ENCODE measurements around the gene EPAS1.

EPAS1 gene

GRCh38 chr2:46342566-46343315 lies 45.5 kb downstream of the EPAS1 start:
- TF ChIP-seq SUZ12 (IDR thresholded peaks at IDR 0.05; ENCODE audit: extremely low read depth, insufficient read depth, insufficient read length): no peak
- no peak for TF ChIP-seq YY1 (IDR thresholded peaks at IDR 0.05; ENCODE audit: insufficient read depth, insufficient read length)
- TF ChIP-seq ZNF274 (IDR thresholded peaks at IDR 0.05; ENCODE audit: low read depth, low read length): no peak
- Histone ChIP-seq H3K4me3 (ENCODE audit: insufficient read length, low read depth) (no peak overlapping the region), H3K9ac (ENCODE audit: insufficient read length, low read depth) (no peak overlapping the region), H3K27me3 (ENCODE audit: insufficient read depth, insufficient read length) (no peaks in the 10 kb centered on the region), H3K36me3 (ENCODE audit: insufficient read depth, insufficient read length, low read length) (no peaks in the 10 kb centered on the region), H3K9me3 (ENCODE audit: insufficient read depth, low read length) (no peaks in the 10 kb centered on the region), H3K4me1 (ENCODE audit: insufficient read depth, insufficient read length) (no peaks in the 10 kb centered on the region)
- DNase-seq (ENCODE audit: low read depth, low spot score): no peak

DNA sequence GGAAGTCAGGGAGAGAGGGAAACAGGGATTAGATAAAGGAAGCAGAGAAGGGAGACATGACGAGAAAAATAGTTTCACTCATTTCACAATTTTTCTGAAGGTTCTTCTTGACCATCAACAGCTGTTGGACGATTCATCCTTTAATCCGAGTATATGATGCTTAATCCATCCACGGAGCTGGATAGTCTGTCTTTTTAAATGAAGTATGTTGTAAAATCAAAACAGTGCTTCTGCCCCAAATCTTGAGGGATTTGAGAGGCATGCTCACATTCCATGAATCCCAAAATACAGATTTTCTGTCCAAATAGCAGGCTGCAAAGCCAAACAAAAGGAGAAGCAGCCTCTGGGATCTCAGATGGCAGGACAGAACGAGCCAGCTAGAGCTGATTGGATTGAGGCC lies 47.5 kb downstream of the EPAS1 start:
- H3K9me3 ChIP-seq (ENCODE audit: insufficient read depth, low read length): no peaks in the 10 kb centered on the region
- TF ChIP-seq YY1 (IDR thresholded peaks at IDR 0.05; ENCODE audit: insufficient read depth, insufficient read length): no peak
- no peak overlapping the region for H3K9ac ChIP-seq (ENCODE audit: insufficient read length, low read depth)
- no peaks in the 10 kb centered on the region for H3K36me3 ChIP-seq (ENCODE audit: insufficient read depth, insufficient read length, low read length)
- DNase-seq (ENCODE audit: low read depth, low spot score): no peak
- no peak overlapping the region for H3K4me3 ChIP-seq (ENCODE audit: insufficient read length, low read depth)
- H3K27me3 ChIP-seq (ENCODE audit: insufficient read depth, insufficient read length): no peaks in the 10 kb centered on the region
- H3K4me1 ChIP-seq (ENCODE audit: insufficient read depth, insufficient read length): no peaks in the 10 kb centered on the region

- Histone ChIP-seq H3K9ac (ENCODE audit: insufficient read length, low read depth) (no peak overlapping the region), H3K4me1 (ENCODE audit: insufficient read depth, insufficient read length) (no peaks in the 10 kb centered on the region), H3K9me3 (ENCODE audit: insufficient read depth, low read length) (no peaks in the 10 kb centered on the region), H3K4me3 (ENCODE audit: insufficient read length, low read depth) (no peak overlapping the region), H3K36me3 (ENCODE audit: insufficient read depth, insufficient read length, low read length) (no peaks in the 10 kb centered on the region), H3K27me3 (ENCODE audit: insufficient read depth, insufficient read length) (no peaks in the 10 kb centered on the region)
- TF ChIP-seq SUZ12 (IDR thresholded peaks at IDR 0.05; ENCODE audit: extremely low read depth, insufficient read depth, insufficient read length) (no peak), YY1 (IDR thresholded peaks at IDR 0.05; ENCODE audit: insufficient read depth, insufficient read length) (no peak), ZNF274 (IDR thresholded peaks at IDR 0.05; ENCODE audit: low read depth, low read length) (no peak)
- DNase-seq (ENCODE audit: low read depth, low spot score): no peak
Measured at GRCh38 chr2:46345775-46346174, 48.6 kb downstream of the EPAS1 start.

DNA sequence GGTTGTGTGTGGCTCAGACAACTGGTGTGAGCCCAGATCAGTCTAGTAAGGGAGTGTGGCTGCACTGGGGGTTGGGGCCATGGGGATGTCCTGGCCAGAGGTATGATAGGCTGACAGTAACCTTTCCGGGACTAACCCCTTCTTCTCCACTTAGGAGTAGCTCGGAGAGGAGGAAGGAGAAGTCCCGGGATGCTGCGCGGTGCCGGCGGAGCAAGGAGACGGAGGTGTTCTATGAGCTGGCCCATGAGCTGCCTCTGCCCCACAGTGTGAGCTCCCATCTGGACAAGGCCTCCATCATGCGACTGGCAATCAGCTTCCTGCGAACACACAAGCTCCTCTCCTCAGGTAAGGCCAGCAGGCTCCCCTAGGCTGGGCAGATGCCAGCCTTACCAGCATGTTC lies 49.5 kb downstream of the EPAS1 start:
- Histone ChIP-seq H3K4me3 (ENCODE audit: insufficient read length, low read depth) (no peak overlapping the region), H3K9ac (ENCODE audit: insufficient read length, low read depth) (no peak overlapping the region), H3K27me3 (ENCODE audit: insufficient read depth, insufficient read length) (no peaks in the 10 kb centered on the region), H3K36me3 (ENCODE audit: insufficient read depth, insufficient read length, low read length) (no peaks in the 10 kb centered on the region), H3K9me3 (ENCODE audit: insufficient read depth, low read length) (no peaks in the 10 kb centered on the region), H3K4me1 (ENCODE audit: insufficient read depth, insufficient read length) (no peaks in the 10 kb centered on the region)
- TF ChIP-seq YY1 (IDR thresholded peaks at IDR 0.05; ENCODE audit: insufficient read depth, insufficient read length) (no peak), ZNF274 (IDR thresholded peaks at IDR 0.05; ENCODE audit: low read depth, low read length) (no peak), SUZ12 (IDR thresholded peaks at IDR 0.05; ENCODE audit: extremely low read depth, insufficient read depth, insufficient read length) (no peak)
- DNase-seq (ENCODE audit: low read depth, low spot score): no peak

- Histone ChIP-seq H3K9me3 (ENCODE audit: insufficient read depth, low read length) (no peaks in the 10 kb centered on the region), H3K36me3 (ENCODE audit: insufficient read depth, insufficient read length, low read length) (no peaks in the 10 kb centered on the region), H3K9ac (ENCODE audit: insufficient read length, low read depth) (no peak overlapping the region), H3K27me3 (ENCODE audit: insufficient read depth, insufficient read length) (no peaks in the 10 kb centered on the region), H3K4me3 (ENCODE audit: insufficient read length, low read depth) (no peak overlapping the region), H3K4me1 (ENCODE audit: insufficient read depth, insufficient read length) (no peaks in the 10 kb centered on the region)
- TF ChIP-seq SUZ12 (IDR thresholded peaks at IDR 0.05; ENCODE audit: extremely low read depth, insufficient read depth, insufficient read length): no peak
- TF ChIP-seq YY1 (IDR thresholded peaks at IDR 0.05; ENCODE audit: insufficient read depth, insufficient read length): no peak
- TF ChIP-seq ZNF274 (IDR thresholded peaks at IDR 0.05; ENCODE audit: low read depth, low read length): no peak
- DNase-seq (ENCODE audit: low read depth, low spot score): no peak
Measured at GRCh38 chr2:46347648-46348280, 50.6 kb downstream of the EPAS1 start.

DNA sequence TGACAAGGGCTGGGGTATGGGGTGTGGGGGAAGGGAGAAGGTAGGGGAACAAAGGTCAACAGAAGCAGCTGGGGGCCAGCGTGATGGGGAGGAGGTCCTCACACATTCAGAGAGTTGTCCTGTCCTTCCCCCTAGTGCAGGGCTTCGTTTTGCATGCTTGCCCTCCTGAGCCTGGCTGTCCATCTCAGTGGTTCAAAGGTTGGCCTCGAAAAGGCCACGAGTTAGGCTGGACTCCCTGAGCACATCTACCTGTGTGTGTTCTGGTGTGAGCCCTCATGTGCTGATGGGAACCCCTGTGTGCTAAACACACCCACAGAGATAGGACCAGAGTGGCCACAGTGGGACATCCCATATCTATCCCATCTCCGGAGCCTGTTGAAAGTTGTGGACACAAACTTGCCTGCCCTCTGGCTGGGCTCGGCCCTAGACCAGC lies 51.9 kb downstream of the EPAS1 start:
- Histone ChIP-seq H3K27me3 (ENCODE audit: insufficient read depth, insufficient read length) (no peaks in the 10 kb centered on the region), H3K4me1 (ENCODE audit: insufficient read depth, insufficient read length) (no peaks in the 10 kb centered on the region), H3K9ac (ENCODE audit: insufficient read length, low read depth) (no peak overlapping the region), H3K9me3 (ENCODE audit: insufficient read depth, low read length) (no peaks in the 10 kb centered on the region), H3K36me3 (ENCODE audit: insufficient read depth, insufficient read length, low read length) (no peaks in the 10 kb centered on the region), H3K4me3 (ENCODE audit: insufficient read length, low read depth) (no peak overlapping the region)
- no peak for DNase-seq (ENCODE audit: low read depth, low spot score)
- TF ChIP-seq SUZ12 (IDR thresholded peaks at IDR 0.05; ENCODE audit: extremely low read depth, insufficient read depth, insufficient read length): no peak
- no peak for TF ChIP-seq ZNF274 (IDR thresholded peaks at IDR 0.05; ENCODE audit: low read depth, low read length)
- no peak for TF ChIP-seq YY1 (IDR thresholded peaks at IDR 0.05; ENCODE audit: insufficient read depth, insufficient read length)

DNA sequence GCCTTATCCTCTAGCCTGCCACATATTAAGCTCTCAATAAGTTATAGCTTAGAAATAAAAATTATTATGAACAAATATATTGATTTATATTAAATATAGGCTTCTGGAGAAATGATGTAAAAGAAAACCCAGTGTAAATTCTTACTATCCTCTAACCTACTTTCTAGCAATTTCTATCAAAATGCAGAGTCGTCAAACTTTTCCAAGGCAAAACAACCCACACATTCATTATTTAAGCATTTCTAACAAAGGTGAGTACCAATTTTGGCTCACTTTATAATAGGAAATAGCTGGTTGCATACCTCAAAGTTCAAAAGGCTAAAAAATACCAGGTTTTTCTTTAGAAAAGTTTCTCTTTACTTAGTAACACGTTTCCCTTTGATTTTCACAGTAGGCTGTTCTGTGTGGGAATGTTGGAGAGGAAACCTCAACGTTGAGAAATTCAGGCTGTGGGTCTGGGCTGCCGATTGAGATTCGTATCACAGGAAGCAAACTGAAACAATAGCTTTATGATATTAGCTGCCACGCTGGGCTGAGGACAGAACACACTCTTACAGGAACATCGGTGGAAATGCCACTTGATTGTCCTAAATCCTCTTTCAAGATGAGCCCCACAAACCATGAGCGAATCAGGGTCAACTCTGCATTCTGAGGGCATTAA lies 53.0 kb downstream of the EPAS1 start:
- Histone ChIP-seq H3K27me3 (ENCODE audit: insufficient read depth, insufficient read length) (no peaks in the 10 kb centered on the region), H3K4me3 (ENCODE audit: insufficient read length, low read depth) (no peak overlapping the region), H3K9ac (ENCODE audit: insufficient read length, low read depth) (no peak overlapping the region), H3K9me3 (ENCODE audit: insufficient read depth, low read length) (no peaks in the 10 kb centered on the region), H3K4me1 (ENCODE audit: insufficient read depth, insufficient read length) (no peaks in the 10 kb centered on the region), H3K36me3 (ENCODE audit: insufficient read depth, insufficient read length, low read length) (no peaks in the 10 kb centered on the region)
- TF ChIP-seq ZNF274 (IDR thresholded peaks at IDR 0.05; ENCODE audit: low read depth, low read length): no peak
- no peak for DNase-seq (ENCODE audit: low read depth, low spot score)
